Pons (tissue), 1 donor: Measurements from ENCODE around the gene SPACA7.

ENCODE experiments used
- DNase-seq: peaks from one replicate; pipeline ENCODE4 v3.0.0-alpha.2; 2016; ENCODE audit warnings: low spot score

Gene SPACA7

GRCh38 chr13:112465251-112466131 lies 89.3 kb downstream of the SPACA7 start:
- DNase-seq: no peak

GRCh38 chr13:112466132-112467058 lies 90.2 kb downstream of the SPACA7 start:
- DNase-seq: no peak

GRCh38 chr13:112467236-112467635 lies 91.1 kb downstream of the SPACA7 start:
- no peak for DNase-seq

- no peak for DNase-seq
Observed at GRCh38 chr13:112468069-112468468, 91.9 kb downstream of the SPACA7 start.

- no peak for DNase-seq
Observed at GRCh38 chr13:112469071-112469745, 93.1 kb downstream of the SPACA7 start.

DNA sequence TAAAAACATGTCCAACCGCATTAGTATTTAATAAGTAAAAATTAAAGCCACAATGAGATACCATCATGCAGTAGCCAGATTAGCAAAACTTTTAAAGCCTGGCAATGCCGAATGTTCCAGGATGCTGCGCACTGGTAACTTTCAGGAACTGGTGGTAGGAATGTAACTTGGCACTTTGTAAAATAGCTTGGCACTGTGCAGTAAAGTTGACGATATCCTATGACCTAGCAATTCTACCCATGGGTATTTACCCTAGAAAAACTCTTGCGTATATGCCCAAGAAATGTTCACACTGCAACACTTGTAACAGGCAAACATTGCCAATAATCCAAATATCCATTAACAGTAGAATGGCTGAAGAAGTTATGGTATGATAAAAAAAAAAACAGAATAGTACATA lies 97.7 kb downstream of the SPACA7 start:
- DNase-seq: no peak

DNA sequence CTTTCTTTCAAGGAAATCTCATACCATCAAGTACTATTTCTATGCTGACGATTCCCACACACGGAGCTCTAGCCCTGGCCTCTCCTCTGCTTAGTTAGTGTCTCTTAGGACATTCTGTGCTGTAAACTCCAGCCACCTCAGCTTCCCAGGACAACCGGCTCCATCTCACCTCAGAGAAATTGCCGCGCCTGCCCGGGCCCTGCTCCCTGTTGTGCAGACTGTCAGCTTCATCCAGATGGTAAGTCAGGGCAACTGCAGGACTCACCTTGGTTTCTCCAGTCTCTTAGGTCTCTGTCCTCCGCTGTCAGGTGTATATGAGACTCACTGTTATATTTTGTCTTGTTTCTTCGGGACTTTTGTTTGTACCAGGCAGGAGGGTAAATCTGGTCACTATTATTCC lies 98.7 kb downstream of the SPACA7 start:
- no peak for DNase-seq

DNA sequence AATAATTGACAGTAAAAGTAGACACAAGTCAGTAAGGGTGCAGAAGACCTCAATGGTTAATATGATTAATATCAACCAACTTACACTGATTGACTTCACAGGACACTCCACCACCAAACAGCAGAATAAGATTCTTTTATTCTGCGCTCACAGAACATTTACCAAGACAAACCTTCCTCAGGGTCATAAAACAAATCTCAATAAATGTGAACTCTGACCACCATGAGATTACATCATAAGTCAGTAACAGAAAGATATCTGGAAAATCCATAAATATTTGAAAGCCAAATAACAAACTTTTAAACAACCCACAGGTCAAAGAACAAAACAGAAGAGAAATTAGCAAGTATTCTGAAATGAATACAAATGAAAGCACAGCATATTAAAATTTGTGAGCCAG lies 99.7 kb downstream of the SPACA7 start:
- no peak for DNase-seq

GRCh38 chr13:112477070-112477619 lies 101.0 kb downstream of the SPACA7 start:
- DNase-seq: no peak

GRCh38 chr13:112479389-112479788 lies 103.2 kb downstream of the SPACA7 start:
- DNase-seq: no peak

- no peak for DNase-seq
Observed at GRCh38 chr13:112481458-112481857, 105.3 kb downstream of the SPACA7 start.

GRCh38 chr13:112483299-112483698 lies 107.1 kb downstream of the SPACA7 start:
- no peak for DNase-seq
